Measurements from ENCODE around the gene TNRC6A.

- TF ChIP-seq CTCF (IDR thresholded peaks at IDR 0.05; ENCODE audit: low read depth, low read length) (no peak), EZH2phosphoT487 (IDR thresholded peaks at IDR 0.05; ENCODE audit: low read depth) (no peak)
Measured at GRCh38 chr16:24683250-24683649, 46.2 kb upstream of the TNRC6A start.
